ENCODE measurements around the gene NOD1. TPM values are rescaled to one million over a fixed set of nuclear protein-coding genes. Genes with fewer than 3 reads are reported as not detected.
A peak's percentile ranks its signal among the peaks of the same experiment; 100 is the strongest.
"Not testable (repeated sequence)": the region's sequence is repeated elsewhere in the genome, so short reads cannot be mapped to it uniquely, and the experiment has no call there.

Gene NOD1, protein sequence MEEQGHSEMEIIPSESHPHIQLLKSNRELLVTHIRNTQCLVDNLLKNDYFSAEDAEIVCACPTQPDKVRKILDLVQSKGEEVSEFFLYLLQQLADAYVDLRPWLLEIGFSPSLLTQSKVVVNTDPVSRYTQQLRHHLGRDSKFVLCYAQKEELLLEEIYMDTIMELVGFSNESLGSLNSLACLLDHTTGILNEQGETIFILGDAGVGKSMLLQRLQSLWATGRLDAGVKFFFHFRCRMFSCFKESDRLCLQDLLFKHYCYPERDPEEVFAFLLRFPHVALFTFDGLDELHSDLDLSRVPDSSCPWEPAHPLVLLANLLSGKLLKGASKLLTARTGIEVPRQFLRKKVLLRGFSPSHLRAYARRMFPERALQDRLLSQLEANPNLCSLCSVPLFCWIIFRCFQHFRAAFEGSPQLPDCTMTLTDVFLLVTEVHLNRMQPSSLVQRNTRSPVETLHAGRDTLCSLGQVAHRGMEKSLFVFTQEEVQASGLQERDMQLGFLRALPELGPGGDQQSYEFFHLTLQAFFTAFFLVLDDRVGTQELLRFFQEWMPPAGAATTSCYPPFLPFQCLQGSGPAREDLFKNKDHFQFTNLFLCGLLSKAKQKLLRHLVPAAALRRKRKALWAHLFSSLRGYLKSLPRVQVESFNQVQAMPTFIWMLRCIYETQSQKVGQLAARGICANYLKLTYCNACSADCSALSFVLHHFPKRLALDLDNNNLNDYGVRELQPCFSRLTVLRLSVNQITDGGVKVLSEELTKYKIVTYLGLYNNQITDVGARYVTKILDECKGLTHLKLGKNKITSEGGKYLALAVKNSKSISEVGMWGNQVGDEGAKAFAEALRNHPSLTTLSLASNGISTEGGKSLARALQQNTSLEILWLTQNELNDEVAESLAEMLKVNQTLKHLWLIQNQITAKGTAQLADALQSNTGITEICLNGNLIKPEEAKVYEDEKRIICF
- 24.4 TPM for total RNA-seq

DNA sequence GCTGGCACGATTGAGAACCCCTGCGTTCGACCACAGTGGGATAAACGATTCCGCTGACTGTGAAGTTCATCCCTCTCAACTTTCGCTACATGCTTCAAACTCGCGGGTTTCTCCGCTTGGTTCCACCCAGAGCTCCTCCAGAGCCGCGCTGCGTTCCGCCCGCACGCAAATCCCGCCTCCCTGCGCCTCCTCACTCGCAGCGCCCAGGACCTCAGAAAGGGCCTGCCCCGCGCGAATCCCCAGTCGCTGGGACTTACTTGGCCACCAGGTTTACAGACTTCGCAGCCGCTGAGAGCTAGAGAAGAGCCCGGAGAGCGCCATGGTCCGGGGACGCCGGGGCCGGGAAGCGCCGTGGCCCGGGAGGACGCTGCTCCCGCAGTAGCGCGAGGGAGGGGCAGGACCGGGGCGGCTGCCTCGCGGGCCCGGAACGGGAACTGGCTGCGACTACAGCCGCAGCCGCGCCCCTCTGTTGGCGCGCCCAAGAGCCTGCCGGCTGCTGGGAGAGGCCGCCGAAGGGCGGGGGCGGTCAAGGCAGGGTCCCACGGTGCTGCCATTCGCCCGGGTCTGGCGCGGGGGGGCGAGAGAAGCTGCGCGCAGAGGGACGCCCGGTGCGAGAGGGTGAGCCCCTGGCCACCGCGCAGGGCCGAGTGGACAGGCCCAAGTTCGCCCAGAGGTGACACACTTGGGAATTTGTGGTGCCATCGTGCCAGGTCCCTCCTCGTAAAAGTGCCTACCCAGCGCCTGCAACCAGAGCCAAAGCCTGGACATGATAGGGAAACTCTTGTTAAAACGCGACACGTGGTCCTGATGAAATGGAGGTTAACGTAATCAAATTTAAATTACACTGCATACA lies at the start of gene NOD1:
TSS of gene NOD1 (minus strand) at position 436 of the 853 bp plus-strand sequence. CDS start 21,863 bp downstream, outside the sequence.
- DNase-seq (ENCODE audit: low spot score): peak; percentile 79

DNA sequence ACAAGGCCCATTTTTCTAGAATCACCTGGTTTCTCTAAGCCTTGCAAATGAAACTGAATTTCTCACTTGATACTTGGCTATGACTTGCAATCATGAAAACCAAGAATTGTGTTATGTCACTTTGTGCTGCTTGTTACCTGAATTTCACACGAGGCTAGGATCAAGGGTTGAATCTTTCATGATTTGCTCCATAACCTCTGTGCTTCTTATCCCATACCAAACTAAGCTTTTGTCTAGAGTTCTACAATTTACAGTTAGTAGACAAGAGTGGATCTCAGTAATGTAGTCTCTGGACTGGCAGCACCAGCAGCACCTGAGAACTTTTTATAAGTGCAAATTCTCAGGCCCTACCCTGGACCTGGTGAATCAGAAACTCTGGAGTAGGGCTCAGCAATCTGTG lies 48.7 kb upstream of the NOD1 start:
- not testable (repeated sequence) for DNase-seq (ENCODE audit: low spot score)

DNA sequence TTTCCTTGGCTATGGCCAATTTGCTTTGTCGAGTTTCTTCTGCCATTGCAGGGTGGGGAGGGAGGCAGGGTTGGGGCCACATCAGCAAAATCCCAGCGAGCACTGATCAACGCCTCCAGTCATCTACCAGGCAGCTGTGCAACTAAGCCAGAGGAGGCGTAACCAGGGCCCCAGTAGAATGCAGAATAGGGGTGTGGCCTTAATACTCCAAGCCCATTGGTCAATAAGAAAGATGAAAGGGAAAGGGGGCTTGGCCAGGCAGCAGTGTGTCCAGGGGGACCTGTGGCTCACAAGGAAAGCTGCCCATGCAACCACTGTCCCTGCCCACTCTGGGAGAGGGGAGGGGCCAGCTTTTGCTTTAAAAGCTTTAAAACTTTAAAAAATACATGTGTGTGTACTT lies 47.6 kb upstream of the NOD1 start:
- DNase-seq (ENCODE audit: low spot score): no peak

DNA sequence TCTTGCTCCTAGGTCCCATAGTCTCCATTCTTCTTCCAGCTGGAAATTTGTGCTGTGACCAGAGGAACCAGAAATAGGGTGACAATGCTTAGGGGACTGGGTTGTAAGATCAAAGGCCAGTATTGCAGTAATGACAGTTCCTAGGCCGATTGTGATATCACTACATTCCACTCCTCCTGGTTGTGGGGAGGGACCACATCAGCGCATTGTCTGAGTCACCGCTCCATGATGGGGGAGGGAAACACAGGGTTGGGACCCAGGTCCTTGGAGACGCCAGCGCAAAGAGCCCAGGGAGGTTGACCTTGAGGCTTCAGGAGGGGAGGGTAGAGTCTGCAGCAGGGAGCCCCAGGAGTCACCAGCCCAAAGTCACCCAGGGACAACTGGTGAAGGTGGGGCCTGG lies 46.8 kb upstream of the NOD1 start:
- no peak for DNase-seq (ENCODE audit: low spot score)

DNA sequence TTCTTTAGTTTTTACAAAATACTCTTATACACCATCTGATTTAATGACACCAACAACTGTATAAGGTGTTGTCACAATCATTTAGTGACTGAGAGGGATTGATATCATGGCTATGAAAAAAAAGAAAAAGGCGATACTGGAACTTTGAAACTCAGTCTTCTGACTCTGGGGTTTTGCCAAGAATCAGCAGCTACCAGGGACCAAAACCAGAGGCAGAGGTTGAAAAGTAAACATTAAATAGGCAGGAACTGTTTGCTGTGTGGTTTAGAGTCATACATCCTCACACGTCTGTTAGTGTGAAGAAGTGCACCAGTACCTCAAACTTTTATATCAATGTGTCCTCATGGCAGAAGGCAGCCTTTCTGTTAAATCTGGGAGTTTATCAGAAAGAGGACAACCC lies 46.0 kb upstream of the NOD1 start:
- no peak for DNase-seq (ENCODE audit: low spot score)

DNA sequence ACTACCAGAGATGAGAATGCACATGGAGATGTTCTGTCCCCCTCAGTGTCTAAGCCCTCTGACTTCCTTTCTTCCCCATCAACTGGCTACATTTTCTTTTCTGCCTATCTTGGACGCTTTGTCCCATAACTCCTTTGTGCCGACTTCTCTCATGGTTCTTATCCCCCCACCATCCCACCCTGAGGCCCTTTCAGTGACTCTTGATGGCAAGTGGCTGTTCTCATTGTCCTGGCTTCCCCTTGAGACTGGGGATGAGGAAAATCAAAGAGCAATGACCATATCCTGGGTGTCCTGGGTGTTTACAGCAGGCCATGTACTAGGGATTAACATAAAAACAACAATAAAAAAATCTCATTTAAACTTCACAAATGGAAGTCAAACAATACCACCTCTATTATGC lies 44.9 kb upstream of the NOD1 start:
- DNase-seq (ENCODE audit: low spot score): no peak

DNA sequence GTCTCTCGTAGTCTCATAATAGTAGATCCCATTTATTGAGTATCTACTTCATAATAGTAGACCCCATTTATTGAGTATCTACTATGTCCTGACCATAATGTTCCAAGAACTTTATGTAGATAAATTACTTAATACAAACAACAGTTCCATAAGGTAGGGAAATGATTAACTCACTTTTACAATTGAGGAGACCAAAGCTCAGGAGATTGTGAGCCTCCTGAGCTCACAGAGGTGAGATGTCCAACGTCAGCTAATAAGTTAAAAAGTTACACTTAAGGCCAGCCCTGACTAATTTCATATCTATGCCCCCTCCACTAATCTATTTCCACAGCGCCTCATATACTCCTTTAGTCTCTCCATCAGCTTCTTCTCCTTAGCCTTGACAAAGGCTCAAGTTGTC lies 43.6 kb upstream of the NOD1 start:
- no peak for DNase-seq (ENCODE audit: low spot score)

DNA sequence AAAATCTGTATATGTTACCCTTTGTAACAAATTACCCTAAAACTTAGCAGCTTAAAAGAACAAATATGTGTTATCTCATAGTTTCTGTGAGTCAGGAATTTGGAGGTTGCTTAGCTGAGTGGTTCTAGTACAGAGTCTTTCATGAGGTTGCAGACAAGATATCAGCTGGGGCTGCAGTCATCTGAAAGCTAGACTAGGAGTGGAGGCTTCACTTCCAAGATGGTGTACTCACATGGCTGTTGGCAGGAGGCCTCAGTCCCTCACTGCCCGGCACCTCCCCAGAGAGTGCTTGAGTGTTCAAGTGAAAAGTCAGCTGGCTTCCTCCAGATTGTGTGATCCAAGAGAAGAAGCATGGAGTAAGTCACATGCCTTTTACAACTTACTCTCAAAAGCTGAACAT lies 42.9 kb upstream of the NOD1 start:
- no peak for DNase-seq (ENCODE audit: low spot score)

DNA sequence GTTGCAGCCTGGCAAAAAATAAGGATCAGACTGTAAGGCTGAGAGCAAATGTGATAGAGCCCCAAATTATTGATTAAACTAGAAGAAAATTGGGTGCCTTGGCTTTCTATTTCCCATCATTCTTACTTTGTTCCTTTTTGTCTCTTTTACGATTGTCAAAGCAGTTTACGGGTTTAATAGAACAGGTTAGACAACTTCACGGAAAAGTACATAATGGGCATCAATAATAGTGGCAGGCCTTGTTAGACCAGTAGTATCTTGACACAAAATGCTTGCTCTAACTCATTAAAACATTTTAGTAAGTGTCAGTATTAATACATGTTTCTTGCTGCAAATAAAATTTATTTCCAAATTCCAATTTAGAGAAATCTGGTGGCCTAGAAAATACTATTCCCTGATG lies 40.5 kb upstream of the NOD1 start:
- DNase-seq (ENCODE audit: low spot score): no peak

DNA sequence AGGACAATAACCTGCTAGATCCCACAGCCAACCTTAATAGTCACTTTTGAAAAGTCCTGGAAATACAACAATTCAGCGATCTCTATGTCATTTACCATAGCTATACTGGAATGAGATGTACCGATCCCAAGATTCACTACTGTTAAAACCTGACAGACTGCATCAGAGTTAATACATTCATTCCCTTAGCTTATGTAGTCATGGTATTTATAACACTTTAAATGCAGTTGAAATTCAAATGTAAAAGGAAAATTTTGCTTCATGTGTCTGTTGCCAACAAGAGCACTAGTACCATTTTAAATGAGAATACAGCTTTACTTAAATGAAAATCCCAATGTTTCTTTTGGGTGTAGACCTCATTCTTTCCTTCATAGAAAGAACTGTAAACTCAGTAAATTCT lies 37.2 kb upstream of the NOD1 start:
- no peak for DNase-seq (ENCODE audit: low spot score)

DNA sequence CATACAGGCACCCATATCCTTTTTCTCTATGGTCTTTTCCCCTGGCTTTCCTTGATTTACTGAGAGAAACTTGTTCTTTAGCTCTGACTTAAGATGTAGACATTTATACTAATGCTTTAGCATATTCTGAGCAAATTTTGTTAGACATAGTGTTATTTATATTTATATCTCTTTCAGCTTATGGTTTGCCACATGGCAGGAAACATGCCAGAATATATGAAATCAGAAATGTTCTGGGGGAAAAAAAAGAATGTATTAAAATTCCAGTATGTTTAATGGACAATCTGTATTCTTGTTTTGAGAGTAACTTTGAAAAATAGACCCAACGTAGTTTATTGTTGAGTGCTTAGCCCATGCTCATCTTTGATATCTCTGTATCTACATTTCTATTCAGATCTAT lies 36.2 kb upstream of the NOD1 start:
- DNase-seq (ENCODE audit: low spot score): no peak

DNA sequence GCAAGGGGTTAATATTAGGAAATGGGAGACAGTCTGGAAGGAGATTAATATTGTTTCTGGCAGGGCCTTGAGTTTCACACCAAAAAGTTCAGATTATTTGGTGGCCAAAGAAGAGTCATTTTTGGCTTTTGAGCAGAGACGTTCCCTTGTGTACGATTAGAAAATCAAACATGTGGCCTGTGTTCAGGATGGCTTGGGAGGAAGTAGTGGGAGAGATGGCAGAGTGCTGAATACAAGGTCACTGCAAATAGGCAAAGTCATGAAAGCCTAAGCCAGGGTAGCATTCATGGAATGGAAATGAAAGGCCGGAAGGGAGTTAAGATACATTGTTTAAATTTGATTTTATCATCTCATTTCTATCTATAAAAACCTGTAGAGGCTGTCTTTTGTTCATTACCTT lies 35.6 kb upstream of the NOD1 start:
- no peak for DNase-seq (ENCODE audit: low spot score)

DNA sequence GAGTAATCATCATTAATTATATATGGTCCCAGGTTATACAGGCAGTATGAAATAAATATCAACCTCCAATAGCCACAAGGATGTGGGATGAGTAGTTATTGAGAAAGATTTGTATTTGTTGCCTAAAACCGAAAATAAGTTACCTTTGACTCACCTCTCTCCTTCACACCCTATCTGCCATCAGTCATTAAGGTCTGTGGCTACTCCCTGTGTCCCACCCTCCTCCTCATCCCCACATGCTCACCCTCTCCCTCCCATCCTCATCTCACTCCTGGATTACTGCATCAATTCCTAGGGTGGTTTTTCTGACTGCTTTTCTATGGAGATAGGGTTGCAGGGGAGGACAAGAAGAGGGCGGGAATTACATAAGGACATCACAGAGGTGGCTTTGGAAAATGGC lies 35.2 kb upstream of the NOD1 start:
- DNase-seq (ENCODE audit: low spot score): no peak

DNA sequence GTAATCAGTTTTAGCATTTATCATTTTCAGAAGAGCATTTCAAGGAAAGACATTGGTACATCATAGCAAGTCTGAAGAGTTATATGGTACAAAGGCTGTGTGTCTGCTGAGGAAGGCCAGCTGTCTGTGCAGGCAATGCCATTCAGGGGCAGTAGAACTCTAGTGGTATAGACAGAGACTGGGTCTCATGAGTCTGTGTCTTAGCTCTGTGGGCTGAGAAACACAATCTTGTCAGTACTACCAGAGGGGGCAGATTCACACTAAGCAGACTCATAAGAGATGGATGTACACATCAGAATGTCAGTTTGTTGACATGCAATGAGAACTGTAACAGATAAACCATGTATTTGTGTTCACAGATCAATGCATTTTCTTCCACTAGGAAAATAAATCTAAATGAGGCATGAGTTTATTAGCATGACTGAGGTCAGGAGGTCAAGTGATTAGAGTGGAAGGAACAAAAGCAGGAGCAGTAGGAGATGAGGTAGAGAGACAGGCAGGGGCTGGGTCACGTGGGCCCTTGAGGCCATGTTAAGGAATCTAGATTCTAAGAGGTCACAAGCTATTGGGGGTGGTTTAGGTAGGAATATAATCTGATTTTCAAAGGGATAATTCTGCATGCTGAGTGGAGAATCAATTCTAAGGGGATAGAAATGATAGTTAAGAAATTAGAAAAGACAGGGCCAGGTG lies 33.5 kb upstream of the NOD1 start:
- no peak for DNase-seq (ENCODE audit: low spot score)

DNA sequence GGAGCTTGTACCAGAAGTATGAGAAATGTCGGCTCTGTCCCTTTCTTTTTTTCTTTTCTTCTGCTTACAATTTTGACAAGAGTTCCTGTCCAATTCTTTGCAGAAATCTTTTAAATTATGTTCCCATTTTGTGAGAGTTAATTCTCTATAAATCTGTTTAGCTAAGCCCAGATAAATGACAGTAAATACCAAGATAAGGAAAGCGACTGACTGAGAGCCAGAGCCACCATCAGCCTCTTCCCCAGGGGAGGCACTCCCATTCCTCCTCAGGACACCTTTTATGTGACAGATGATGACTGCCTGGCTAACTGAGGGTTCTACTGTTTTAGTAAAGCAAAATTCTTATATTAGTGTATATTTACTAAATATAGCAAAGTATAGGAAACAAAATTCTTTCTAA lies 32.9 kb upstream of the NOD1 start:
- DNase-seq (ENCODE audit: low spot score): no peak

DNA sequence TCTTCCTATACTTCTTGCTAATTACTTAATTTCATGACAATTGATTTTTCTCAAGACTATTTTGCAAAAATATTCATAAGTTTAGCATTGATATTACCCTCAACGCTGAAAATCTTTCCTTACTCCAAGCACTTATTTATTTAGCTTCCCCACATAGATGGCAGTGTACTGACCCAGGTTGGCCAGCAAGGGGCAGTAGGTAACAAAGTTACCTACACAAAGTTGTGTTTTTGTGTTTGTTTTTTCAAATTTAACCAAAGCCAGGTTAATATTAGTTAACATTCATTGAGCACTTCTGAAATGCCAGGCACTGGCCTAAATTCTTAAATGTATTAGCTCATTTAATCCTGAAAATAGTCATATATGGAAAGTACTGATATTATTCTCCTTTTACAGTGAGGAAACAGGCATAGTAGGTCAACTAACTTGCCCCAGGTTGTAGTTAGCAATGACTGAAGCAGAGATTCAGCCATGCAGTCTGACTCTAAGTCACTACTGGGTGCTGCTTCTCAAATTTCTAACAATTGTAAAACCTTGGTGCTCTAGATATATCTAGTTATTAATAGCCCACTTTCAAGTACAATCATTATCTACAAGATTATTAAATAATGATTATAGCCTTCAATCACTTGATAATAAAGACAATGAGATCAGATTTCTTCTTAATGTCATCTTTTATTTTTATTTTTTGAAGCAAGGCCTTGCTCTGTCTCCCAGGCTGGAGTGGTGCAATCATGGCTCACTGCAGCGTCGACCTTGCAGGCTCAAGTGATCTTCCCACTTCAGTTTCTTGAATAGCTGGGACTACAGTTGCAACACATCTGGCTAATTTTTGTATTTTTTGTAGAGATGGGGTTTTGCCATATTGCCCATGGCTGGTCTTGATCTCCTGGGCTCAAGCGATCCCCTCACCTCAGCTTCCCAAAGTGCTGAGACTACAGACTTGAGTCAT lies 31.8 kb upstream of the NOD1 start:
- no peak for DNase-seq (ENCODE audit: low spot score)

DNA sequence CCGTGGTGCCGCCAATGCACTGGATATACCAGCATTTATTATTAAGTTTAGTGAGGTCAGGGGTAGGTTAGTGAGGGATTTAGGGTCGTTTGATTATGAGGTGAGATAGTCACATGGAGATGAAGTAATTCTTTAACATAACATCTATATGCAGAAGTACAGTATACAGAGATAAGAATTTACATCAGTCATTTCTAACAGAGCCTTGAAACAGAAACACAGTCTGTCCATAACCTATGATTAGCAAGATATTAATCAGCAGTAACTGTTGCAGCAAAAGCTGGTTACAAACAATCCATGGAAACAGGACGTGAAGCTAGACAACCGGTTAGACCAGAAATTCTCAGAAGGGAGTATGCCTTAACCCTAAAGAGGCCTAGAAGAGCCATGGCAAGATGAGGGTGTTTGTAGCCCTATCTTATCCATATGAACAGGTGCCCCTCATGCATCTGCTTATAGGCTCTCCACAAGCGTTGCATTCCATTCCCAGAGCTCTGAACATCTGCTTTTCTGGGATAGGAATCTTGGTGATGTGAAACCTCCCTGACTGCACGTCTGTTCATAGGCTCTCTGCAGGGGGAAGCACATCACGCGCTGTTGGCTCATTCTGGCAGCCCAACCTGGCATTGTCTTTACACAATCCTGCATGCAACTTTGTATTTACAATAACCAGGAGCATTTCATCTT lies 30.7 kb upstream of the NOD1 start:
- not testable (repeated sequence) for DNase-seq (ENCODE audit: low spot score)

DNA sequence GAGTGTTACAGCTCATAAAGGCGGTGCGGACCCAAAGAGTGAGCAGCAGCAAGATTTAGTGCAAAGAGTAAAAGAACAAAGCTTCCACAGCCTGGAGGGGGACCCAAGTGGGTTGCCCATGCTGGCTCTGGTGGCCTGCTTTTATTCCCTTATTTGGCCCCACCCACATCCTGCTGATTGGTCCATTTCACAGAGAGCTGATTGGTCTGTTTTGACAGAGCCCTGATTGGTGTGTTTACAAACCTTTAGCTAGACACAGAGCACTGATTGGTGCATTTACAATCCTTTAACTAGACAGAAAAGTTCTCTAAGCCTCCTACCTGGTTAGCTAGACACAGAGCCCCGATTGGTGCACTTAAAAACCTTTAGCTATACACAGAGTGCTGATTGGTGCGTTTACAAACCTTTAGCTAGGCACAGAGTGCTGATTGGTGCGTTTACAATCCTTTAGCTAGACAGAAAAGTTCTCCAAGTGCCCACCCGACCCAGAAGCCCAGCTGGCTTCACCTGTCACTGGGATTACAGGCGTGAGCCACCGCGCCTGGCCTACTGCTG lies 28.8 kb upstream of the NOD1 start:
- not testable (repeated sequence) for DNase-seq (ENCODE audit: low spot score)

DNA sequence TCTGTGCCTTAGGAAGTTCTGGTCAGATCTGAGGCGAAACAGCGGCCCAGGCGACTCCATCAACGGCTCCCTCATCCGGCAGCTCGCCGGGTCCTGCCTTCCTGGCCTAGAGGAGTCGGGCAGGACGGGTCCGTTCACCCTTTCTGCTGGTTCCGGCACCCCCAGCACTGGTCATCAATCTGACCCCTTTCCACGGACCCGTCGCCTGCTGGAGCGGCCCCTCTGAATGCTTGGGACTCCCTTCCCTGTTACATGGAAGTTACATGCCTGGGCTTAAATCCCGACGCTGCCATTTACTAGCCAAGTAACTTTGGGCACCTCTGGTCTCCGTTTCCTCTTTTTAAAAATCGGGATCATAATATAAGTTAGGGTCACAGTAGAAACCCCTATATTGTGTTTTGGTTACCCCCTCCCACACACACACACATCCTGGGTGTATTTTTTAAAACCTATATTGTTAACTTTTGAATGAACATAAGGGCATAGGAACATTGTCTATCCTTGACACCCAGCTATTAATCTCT lies 26.7 kb upstream of the NOD1 start:
- peak; percentile 56 for DNase-seq (ENCODE audit: low spot score)

Measured in ureter (tissue), 1 donor.